GM10847 (cell line): ENCODE data around the gene KCNAB1.

Experiments used
- POLR2A ChIP-seq: IDR thresholded peaks from 2 replicates; pipeline ENCODE4 v1.6.1; 2011; ENCODE audit not compliant: insufficient read length; ENCODE audit errors: extremely low read depth

KCNAB1 gene

GRCh38 chr3:156445117-156446090 is 325.0 kb downstream of the KCNAB1 start:
- TF ChIP-seq POLR2A: no peak

GRCh38 chr3:156448300-156448699 is 327.9 kb downstream of the KCNAB1 start:
- TF ChIP-seq POLR2A: no peak

GRCh38 chr3:156449710-156450574 is 329.6 kb downstream of the KCNAB1 start:
- TF ChIP-seq POLR2A: no peak

GRCh38 chr3:156455839-156456238 is 335.5 kb downstream of the KCNAB1 start:
- TF ChIP-seq POLR2A: no peak

GRCh38 chr3:156456771-156457224 is 336.4 kb downstream of the KCNAB1 start:
- no peak for TF ChIP-seq POLR2A

- no peak for TF ChIP-seq POLR2A
Observed at GRCh38 chr3:156459434-156459833, 339.1 kb downstream of the KCNAB1 start.

GRCh38 chr3:156460206-156460611 is 339.8 kb downstream of the KCNAB1 start:
- no peak for TF ChIP-seq POLR2A

- TF ChIP-seq POLR2A: no peak
Observed at GRCh38 chr3:156461889-156462288, 341.5 kb downstream of the KCNAB1 start.

GRCh38 chr3:156463123-156463522 is 342.7 kb downstream of the KCNAB1 start:
- no peak for TF ChIP-seq POLR2A

GRCh38 chr3:156465194-156465593 is 344.8 kb downstream of the KCNAB1 start:
- no peak for TF ChIP-seq POLR2A

GRCh38 chr3:156469456-156469855 is 349.1 kb downstream of the KCNAB1 start:
- no peak for TF ChIP-seq POLR2A

- no peak for TF ChIP-seq POLR2A
Observed at GRCh38 chr3:156471431-156471830, 351.1 kb downstream of the KCNAB1 start.

- TF ChIP-seq POLR2A: no peak
Observed at GRCh38 chr3:156472150-156472549, 351.8 kb downstream of the KCNAB1 start.

GRCh38 chr3:156472684-156473083 is 352.3 kb downstream of the KCNAB1 start:
- no peak for TF ChIP-seq POLR2A

GRCh38 chr3:156473341-156473740 is 353.0 kb downstream of the KCNAB1 start:
- TF ChIP-seq POLR2A: no peak

- TF ChIP-seq POLR2A: no peak
Observed at GRCh38 chr3:156474560-156475389, 354.4 kb downstream of the KCNAB1 start.
